ENCODE data around the gene SPART.

GRCh38 chr13:36377826-36378468, 31.8 kb upstream of the SPART start:
- TF ChIP-seq CTCF (IDR thresholded peaks at IDR 0.05) (no peak), POLR2AphosphoS5 (IDR thresholded peaks at IDR 0.05) (no peak)
